Fibroblast of pulmonary artery (primary cell): ENCODE results near the gene MLEC.

Experiments
- DNase-seq: peaks from one replicate; pipeline ENCODE4 v3.0.0-alpha.2; 2010; ENCODE audit warnings: low read depth
- H3K4me3 ChIP-seq: replicated peaks from 2 replicates; pipeline ENCODE4 v1.5.1; 2011; ENCODE audit warnings: low read depth, mild to moderate bottlenecking, control low read depth, low read length, moderate library complexity
- TF ChIP-seq, protein P1 (sequence below): IDR thresholded peaks from 2 replicates; pipeline ENCODE4 v1.5.1; 2011; ENCODE audit warnings: mild to moderate bottlenecking, control low read depth, low read length, inconsistent platforms; ENCODE audit errors: missing control alignments

Gene MLEC

DNA sequence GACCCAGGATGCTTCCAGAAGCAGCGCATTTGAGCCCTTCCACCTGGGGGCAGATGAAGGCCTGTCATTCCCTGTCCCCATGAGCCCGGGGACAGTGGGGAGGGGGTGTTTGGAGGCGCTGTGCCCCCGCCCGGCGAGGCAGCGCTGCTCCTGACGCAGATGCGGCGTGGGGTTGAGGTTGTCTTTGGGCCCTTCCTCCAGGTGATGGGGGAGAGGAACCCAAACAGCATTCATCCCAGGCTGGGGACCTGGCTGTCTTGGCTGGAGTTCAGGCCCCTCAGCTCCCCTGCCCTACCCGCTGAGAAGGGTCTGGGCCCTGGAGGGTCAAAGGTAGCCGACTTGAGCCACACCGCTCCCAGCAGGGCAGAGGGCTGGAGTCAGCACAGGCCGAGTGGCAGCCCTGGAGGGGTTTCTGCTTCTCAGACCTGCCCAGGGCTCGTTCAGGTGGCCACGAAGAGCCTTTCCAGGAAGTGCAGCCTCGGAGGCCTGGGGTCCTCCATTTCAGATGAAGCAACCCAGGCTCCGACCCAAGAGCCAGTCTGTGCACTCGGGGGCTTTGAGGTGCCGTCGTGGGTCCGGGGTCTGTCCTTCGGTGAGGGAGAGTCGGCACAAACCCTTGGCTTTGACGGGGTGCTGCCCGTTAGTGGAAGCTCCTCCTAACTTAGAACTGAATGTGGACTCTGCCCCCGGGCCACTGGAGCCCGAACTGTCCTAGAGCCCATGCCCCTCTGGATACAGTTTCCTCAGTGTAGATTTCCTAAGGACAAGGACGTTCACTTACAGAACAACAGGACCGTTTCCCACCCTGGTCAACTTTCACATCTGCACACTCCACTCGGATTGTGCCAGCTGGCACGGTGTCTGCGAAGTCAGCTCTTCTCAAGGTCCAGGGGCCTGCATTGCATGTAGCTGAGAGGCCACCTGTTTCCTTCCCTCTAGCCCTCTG lies 54.8 kb downstream of the MLEC start:
- TF ChIP-seq, protein P1, sequence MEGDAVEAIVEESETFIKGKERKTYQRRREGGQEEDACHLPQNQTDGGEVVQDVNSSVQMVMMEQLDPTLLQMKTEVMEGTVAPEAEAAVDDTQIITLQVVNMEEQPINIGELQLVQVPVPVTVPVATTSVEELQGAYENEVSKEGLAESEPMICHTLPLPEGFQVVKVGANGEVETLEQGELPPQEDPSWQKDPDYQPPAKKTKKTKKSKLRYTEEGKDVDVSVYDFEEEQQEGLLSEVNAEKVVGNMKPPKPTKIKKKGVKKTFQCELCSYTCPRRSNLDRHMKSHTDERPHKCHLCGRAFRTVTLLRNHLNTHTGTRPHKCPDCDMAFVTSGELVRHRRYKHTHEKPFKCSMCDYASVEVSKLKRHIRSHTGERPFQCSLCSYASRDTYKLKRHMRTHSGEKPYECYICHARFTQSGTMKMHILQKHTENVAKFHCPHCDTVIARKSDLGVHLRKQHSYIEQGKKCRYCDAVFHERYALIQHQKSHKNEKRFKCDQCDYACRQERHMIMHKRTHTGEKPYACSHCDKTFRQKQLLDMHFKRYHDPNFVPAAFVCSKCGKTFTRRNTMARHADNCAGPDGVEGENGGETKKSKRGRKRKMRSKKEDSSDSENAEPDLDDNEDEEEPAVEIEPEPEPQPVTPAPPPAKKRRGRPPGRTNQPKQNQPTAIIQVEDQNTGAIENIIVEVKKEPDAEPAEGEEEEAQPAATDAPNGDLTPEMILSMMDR, result no peak
- DNase-seq, result no peak
- no peak overlapping the region for H3K4me3 ChIP-seq

DNA sequence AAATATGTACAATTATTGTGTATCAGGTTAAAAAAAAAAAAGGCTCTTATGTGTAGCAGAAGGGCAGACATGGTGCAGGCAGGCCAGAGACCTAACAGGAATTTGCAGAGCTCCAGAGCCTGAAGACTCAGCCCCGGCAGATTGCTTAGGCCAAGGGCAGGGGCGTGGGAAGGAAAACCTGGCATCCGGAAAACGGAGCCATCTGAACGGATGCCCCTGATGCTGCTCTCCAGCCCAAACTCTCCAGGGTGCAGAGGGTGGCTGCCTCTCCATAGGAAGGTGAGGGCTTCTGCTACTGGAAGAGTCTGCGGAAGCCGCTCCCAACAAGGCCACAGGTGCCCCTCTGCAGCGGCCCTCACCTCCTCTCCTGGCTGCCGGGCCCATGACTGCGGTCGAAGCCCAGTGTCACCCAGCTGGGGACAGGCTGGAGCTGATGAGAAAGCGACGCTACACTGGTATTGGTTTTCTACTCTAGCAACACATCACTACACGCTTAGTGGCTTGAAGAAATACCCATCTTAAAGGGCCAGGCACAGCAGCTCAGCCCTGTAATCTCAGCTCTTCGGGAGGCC lies 58.1 kb downstream of the MLEC start:
- DNase-seq, result no peak
- TF ChIP-seq, protein P1, result no peak
- no peak overlapping the region for H3K4me3 ChIP-seq

DNA sequence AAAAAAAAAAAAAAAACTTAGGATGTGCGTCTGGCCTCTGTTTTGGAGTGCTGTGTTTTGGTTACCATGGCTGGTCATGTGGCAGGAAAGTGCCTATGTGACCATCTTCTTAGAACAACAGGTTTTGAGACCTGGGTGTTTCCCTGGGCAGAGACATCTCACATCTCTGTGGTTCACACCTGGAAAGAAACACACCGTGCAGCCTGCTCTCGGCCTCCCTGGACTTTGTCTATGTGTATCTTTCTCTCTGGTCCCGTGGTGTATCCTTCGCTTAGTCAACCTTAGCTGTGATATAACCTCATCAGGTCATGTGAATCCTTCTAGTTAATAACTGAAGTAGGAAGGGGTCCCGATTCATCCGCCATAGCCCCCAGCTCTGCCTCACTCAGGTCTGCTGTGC lies 61.3 kb downstream of the MLEC start:
- DNase-seq, result no peak
- no peak overlapping the region for H3K4me3 ChIP-seq
- TF ChIP-seq, protein P1, result no peak

DNA sequence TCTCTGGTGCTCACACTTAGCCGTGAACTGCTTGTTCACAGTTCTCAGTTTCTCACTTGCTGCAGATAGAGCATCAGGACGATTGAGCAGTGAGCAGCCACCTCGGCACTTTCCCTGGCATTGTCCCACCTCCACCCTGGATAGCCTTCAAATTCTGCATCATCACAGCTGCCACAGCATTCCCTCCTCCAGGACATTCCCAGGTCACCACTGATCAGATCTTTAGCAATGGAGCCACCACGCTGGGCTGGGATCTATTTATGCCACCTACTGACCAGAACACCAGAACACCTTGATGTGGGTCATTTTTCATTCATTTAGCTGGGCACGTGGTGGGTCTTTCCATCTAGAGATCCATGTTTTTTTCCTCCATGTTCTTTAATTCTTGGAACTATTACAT lies 62.3 kb downstream of the MLEC start:
- no peak for DNase-seq
- no peak overlapping the region for H3K4me3 ChIP-seq
- TF ChIP-seq, protein P1, result no peak

DNA sequence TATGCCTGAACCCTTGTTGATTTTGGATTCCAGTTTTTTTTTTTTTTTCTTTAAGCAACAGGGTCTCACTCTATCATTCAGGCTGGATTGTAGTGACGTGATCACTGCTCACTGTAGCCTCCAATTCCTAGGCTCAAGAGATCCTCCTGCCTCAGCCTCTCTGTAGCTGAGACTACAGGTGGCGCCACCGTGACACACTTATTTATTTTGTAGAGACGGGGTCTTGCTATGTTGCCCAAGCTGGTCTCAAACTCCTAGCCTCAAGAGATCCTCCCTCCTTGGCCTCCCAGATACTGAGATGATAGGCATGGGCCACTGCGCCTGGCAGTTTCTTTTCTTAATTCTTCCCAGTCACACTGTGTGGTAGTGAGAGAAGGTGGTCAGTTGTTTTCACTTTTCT lies 63.9 kb downstream of the MLEC start:
- H3K4me3 ChIP-seq, result no peak overlapping the region
- DNase-seq, result no peak
- TF ChIP-seq, protein P1, result no peak

DNA sequence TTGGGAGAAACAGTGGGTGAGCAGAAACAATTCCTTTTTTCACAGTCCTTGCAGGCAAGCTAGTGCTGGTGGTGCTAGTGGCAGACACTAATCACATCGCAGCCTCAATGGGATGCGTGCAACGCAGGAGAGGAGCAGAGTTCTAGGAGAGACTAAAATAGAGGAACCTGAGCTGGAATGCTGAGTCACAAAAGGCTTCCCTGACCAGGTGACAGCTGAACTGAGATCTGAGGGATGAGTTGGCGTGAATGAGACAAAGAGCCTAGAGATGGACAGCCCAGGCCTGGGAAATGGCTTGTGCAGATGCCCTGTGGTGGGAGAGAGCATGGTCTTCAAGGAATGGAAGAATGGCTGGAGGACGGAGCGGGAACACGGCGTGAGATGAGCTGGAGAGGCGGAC lies 64.4 kb downstream of the MLEC start:
- DNase-seq, result no peak
- H3K4me3 ChIP-seq, result no peak overlapping the region
- TF ChIP-seq, protein P1, result no peak
